Measurements from ENCODE around the gene SS18L1.

The SS18L1 gene

GRCh38 chr20:62136283-62137091 lies 7.1 kb upstream of the SS18L1 start:
- Histone ChIP-seq H3F3A (ENCODE audit: insufficient read depth) (peaks cover 20% of the 10 kb centered on the region), H3K4me3 (ENCODE audit: insufficient read depth, low read length, poor library complexity, severe bottlenecking) (no peak overlapping the region), H3K36me3 (ENCODE audit: low read length) (peaks cover 12% of the 10 kb centered on the region), H3K9ac (ENCODE audit: low read length) (no peak overlapping the region), H3K79me2 (ENCODE audit: insufficient read depth, low read length) (peaks cover 23% of the 10 kb centered on the region), H2AFZ (ENCODE audit: low read depth, low read length, severe bottlenecking) (no peak overlapping the region), H3K9me2 (replicated peaks; ENCODE audit: insufficient read depth, low read length) (no peaks in the 10 kb centered on the region), H3K9me3 (ENCODE audit: insufficient read depth, low read length) (no peaks in the 10 kb centered on the region), H3K27me3 (ENCODE audit: low read length) (no peaks in the 10 kb centered on the region), H3K4me2 (ENCODE audit: low read depth, low read length, poor library complexity, severe bottlenecking) (no peak overlapping the region), H4K20me1 (ENCODE audit: low read depth, low read length) (peaks cover 6% of the 10 kb centered on the region; the same call in 1 of the 2 replicates), H3K27ac (ENCODE audit: low read depth, low read length) (no peak overlapping the region)
- TF ChIP-seq EZH2phosphoT487 (conservative IDR thresholded peaks at IDR 0.05; ENCODE audit: low read length), result no peak
- TF ChIP-seq CTCF (IDR thresholded peaks at IDR 0.05; ENCODE audit: insufficient read depth, low read length, poor library complexity, severe bottlenecking), result peak; percentile 98

DNA sequence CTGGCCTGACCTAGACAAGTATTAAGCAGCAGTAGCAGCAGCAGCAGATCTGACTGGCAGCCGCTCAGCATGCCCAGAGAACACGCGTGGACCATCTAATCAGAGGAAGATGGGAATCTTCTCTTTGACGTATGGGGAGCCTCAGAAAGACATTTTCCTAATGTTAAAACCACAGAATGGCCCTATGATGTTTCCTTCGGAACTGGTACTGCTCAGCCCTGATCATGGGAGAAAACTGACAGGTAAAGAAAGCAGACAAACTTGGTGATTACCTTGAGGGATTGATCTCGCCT lies 6.5 kb upstream of the SS18L1 start:
- Histone ChIP-seq H3K27ac (ENCODE audit: low read depth, low read length) (no peak overlapping the region), H3F3A (ENCODE audit: insufficient read depth) (peaks cover 20% of the 10 kb centered on the region), H3K36me3 (ENCODE audit: low read length) (peaks cover 12% of the 10 kb centered on the region), H3K9me3 (ENCODE audit: insufficient read depth, low read length) (no peaks in the 10 kb centered on the region), H3K79me2 (ENCODE audit: insufficient read depth, low read length) (peaks cover 29% of the 10 kb centered on the region), H4K20me1 (ENCODE audit: low read depth, low read length) (peaks cover 8% of the 10 kb centered on the region; the same call in 1 of the 2 replicates), H2AFZ (ENCODE audit: low read depth, low read length, severe bottlenecking) (no peak overlapping the region), H3K4me3 (ENCODE audit: insufficient read depth, low read length, poor library complexity, severe bottlenecking) (no peak overlapping the region), H3K4me2 (ENCODE audit: low read depth, low read length, poor library complexity, severe bottlenecking) (no peak overlapping the region), H3K9ac (ENCODE audit: low read length) (no peak overlapping the region), H3K27me3 (ENCODE audit: low read length) (no peaks in the 10 kb centered on the region), H3K9me2 (replicated peaks; ENCODE audit: insufficient read depth, low read length) (no peaks in the 10 kb centered on the region)
- no peak for TF ChIP-seq CTCF (IDR thresholded peaks at IDR 0.05; ENCODE audit: insufficient read depth, low read length, poor library complexity, severe bottlenecking)
- no peak for TF ChIP-seq EZH2phosphoT487 (conservative IDR thresholded peaks at IDR 0.05; ENCODE audit: low read length)

DNA sequence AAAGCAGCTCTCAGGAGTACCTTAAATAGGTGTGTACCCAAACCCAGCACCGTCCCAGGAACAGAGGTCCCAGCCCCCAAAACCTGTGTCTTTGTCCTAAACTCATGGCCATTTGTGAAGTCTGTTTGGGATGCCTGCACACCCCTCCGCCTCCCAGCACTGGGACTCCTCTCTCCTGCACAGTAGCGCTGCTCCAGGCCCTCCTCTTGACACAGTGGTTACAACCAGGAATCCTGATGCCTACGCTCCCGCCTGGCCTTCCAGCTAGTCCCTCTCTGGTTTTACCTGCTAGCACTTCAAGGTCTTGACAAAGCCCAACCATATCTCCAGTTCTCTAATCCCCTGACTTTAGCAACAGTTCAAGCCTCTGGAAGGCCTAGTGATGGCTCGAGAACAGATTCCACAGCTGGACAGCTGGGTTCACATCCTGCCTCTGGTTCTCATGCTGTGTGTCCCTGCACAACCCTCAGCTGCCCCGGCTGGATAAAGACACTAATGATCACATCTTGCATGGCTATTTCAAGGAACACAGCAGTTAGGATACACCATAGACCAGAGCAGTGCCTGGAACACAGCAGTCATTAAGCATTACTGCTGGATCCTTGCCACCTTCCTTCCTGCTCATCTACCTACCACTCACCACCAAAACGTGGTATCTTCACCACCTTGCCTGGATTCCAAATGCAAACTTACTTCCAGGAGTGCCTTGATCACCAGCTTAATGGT lies 5.9 kb upstream of the SS18L1 start:
- no peak overlapping the region for H3K4me3 ChIP-seq (ENCODE audit: insufficient read depth, low read length, poor library complexity, severe bottlenecking)
- H3K79me2 ChIP-seq (ENCODE audit: insufficient read depth, low read length), result peaks cover 35% of the 10 kb centered on the region
- no peaks in the 10 kb centered on the region for H3K9me2 ChIP-seq (replicated peaks; ENCODE audit: insufficient read depth, low read length)
- no peak overlapping the region for H2AFZ ChIP-seq (ENCODE audit: low read depth, low read length, severe bottlenecking)
- no peak overlapping the region for H3K4me2 ChIP-seq (ENCODE audit: low read depth, low read length, poor library complexity, severe bottlenecking)
- no peak for TF ChIP-seq EZH2phosphoT487 (conservative IDR thresholded peaks at IDR 0.05; ENCODE audit: low read length)
- no peak for TF ChIP-seq CTCF (IDR thresholded peaks at IDR 0.05; ENCODE audit: insufficient read depth, low read length, poor library complexity, severe bottlenecking)
- H3K27ac ChIP-seq (ENCODE audit: low read depth, low read length), result no peak overlapping the region
- no peak overlapping the region for H3K9ac ChIP-seq (ENCODE audit: low read length)
- H3K27me3 ChIP-seq (ENCODE audit: low read length), result no peaks in the 10 kb centered on the region
- peaks cover 20% of the 10 kb centered on the region for H3F3A ChIP-seq (ENCODE audit: insufficient read depth)
- peaks cover 12% of the 10 kb centered on the region for H3K36me3 ChIP-seq (ENCODE audit: low read length)
- H3K9me3 ChIP-seq (ENCODE audit: insufficient read depth, low read length), result no peaks in the 10 kb centered on the region
- H4K20me1 ChIP-seq (ENCODE audit: low read depth, low read length), result peaks cover 8% of the 10 kb centered on the region; the same call in 1 of the 2 replicates

Measured in SU-DHL-6 (cell line).